K562 (cell line): ENCODE measurements around the gene PSMD10. TPM values are rescaled to one million over a fixed set of nuclear protein-coding genes. Genes with fewer than 3 reads are reported as not detected.
A peak's percentile ranks its signal among the peaks of the same experiment; 100 is the strongest.

Experiments used
- ATAC-seq: fragments of 200-7000 bp; cut with Tn5 transposase; 3 replicates; pipeline ENCODE4 v1.9.1; 2020; ENCODE audit warnings: moderate library complexity
- BruUV-seq: library from RNA; stranded (reverse); fragments of 400-500 nt; replicated peaks from 2 replicates; lab custom pipeline; 2021; lab: Mats Ljungman, UMichigan
- CTCF ChIA-PET: fragments of 300-600 bp; formaldehyde crosslinking; extraction: SDS; loops from one replicate; lab custom pipeline; 2021; ENCODE audit warnings: low intra/inter-chr PET ratio; lab: Yijun Ruan, JAX
- POLR2A ChIA-PET: fragments of 300-600, 350-650 bp; sonication (Branson Sonifier 250); formaldehyde crosslinking; extraction: SDS; loops from one replicate; lab custom pipeline; 2021; ENCODE audit warnings: antibody characterized with exemption, inconsistent platforms; lab: Yijun Ruan, JAX
- DNase-seq, 4 experiments: peaks; one replicate each; pipeline versions ENCODE4 v3.0.0 to v3.0.0-alpha.2; 2011 to 2018; ENCODE audit warnings: low spot score in 3 of 4, mixed read lengths in 3 of 4; ENCODE audit errors: extremely low read depth in 1 of 4
- FAIRE-seq: peaks from 2 replicates; lab custom pipeline; 2011; peaks lifted over from hg19 to GRCh38; lab: Jason Lieb, UNC
- H2AFZ ChIP-seq: 2 replicates; pipeline ENCODE4 v1.6.0; 2011; ENCODE audit warnings: low read depth, low read length, control low read depth, inconsistent platforms
- H3K27ac ChIP-seq: fragments of 200-600 bp; 3 replicates; pipeline ENCODE4 v1.8.0; 2011; ENCODE audit warnings: low read depth, mild to moderate bottlenecking, control low read depth, inconsistent platforms, low read length, moderate library complexity, mixed read lengths; ENCODE audit errors: extremely low read depth
- H3K27me3 ChIP-seq, 2 experiments: fragments of 300-600 bp in 1 of 2; 2 replicates in 1 of 2; 3 replicates in 1 of 2; pipeline versions ENCODE4 v1.6.0 to v1.8.0; 2011; ENCODE audit warnings: inconsistent platforms in 2 of 2, low read length in 2 of 2, mild to moderate bottlenecking in 1 of 2, mixed read lengths in 1 of 2, moderate library complexity in 1 of 2; ENCODE audit not compliant: control insufficient read depth in 2 of 2, insufficient read depth in 2 of 2
- H3K36me3 ChIP-seq: fragments of 300-600 bp; 3 replicates; pipeline ENCODE4 v1.8.0; 2011; ENCODE audit warnings: mild to moderate bottlenecking, low read length, inconsistent platforms; ENCODE audit not compliant: control insufficient read depth, insufficient read depth
- H3K4me1 ChIP-seq, 2 experiments: fragments of 200-600 bp in 1 of 2; replicated peaks in 1 of 2; 2 replicates in 1 of 2; 3 replicates in 1 of 2; pipeline versions ENCODE4 v1.5.1 to v1.8.0; 2011; ENCODE audit warnings: inconsistent platforms in 2 of 2, low read length in 2 of 2, mild to moderate bottlenecking in 1 of 2, mixed read lengths in 1 of 2, moderate library complexity in 1 of 2; ENCODE audit not compliant: control insufficient read depth in 2 of 2, insufficient read depth in 2 of 2
- H3K4me2 ChIP-seq: 2 replicates; pipeline ENCODE4 v1.6.1; 2011; ENCODE audit warnings: low read length, control low read depth, inconsistent platforms, mixed read lengths; ENCODE audit not compliant: insufficient read depth
- H3K4me3 ChIP-seq: fragments of 200-600 bp; sonication (generic), shearing (Covaris generic); 2 replicates; pipeline ENCODE4 v1.5.1; 2016; ENCODE audit warnings: control low read depth, inconsistent platforms
- H3K79me2 ChIP-seq: fragments of 200-600 bp; 3 replicates; pipeline ENCODE4 v1.8.0; 2011; ENCODE audit warnings: low read length, inconsistent platforms; ENCODE audit not compliant: control insufficient read depth, insufficient read depth
- H3K9ac ChIP-seq, 2 experiments: 2 replicates each; pipeline versions ENCODE4 v1.6.0 to v1.6.1; 2011; ENCODE audit warnings: low read depth in 2 of 2, low read length in 2 of 2, control low read depth in 1 of 2, inconsistent platforms in 1 of 2, mild to moderate bottlenecking in 1 of 2, mixed read lengths in 1 of 2; ENCODE audit not compliant: insufficient read depth in 1 of 2
- H3K9me1 ChIP-seq: one replicate; pipeline ENCODE4 v1.6.0; 2011; ENCODE audit warnings: inconsistent platforms, mild to moderate bottlenecking, low read length, moderate library complexity; ENCODE audit not compliant: control insufficient read depth, insufficient read depth
- H3K9me3 ChIP-seq: replicated peaks from 2 replicates; pipeline ENCODE4 v1.5.1; 2011; ENCODE audit warnings: low read depth, low read length, inconsistent platforms; ENCODE audit not compliant: control insufficient read depth, insufficient read depth
- H4K20me1 ChIP-seq: replicated peaks from 2 replicates; pipeline ENCODE4 v1.6.1; 2011; ENCODE audit warnings: low read length, inconsistent platforms, mixed read lengths; ENCODE audit not compliant: control insufficient read depth, insufficient read depth
- POLR3A ChIP-seq: IDR thresholded peaks from 2 replicates; pipeline ENCODE4 v1.6.1; 2011; ENCODE audit warnings: borderline replicate concordance, mild to moderate bottlenecking, moderate library complexity; ENCODE audit not compliant: insufficient read length, insufficient read depth; ENCODE audit errors: extremely low read depth
- PRPF4 ChIP-seq: fragments of 200-400 bp; formaldehyde crosslinking; IDR thresholded peaks from one replicate; pipeline ENCODE4 v1.6.1; 2017; ENCODE audit warnings: low read length, low read depth, mild to moderate bottlenecking; ENCODE audit not compliant: insufficient read depth, poor library complexity, severe bottlenecking
- TEAD1 ChIP-seq, 2 experiments: fragments of 450-650 bp in 1 of 2; sonication (generic) in 1 of 2; formaldehyde crosslinking; IDR thresholded peaks; 2 replicates each; pipeline versions ENCODE4 v1.4.0 to v1.8.0; 2020 to 2022; ENCODE audit warnings: mild to moderate bottlenecking in 2 of 2, missing genetic modification reagents in 1 of 2
- WGBS: fragments of 100-300 bp; shearing (Covaris generic); methylation state at CpG from one replicate; pipeline ENCODE4 v1.1.6; 2016; ENCODE audit warnings: low coverage, mixed read lengths; ENCODE audit not compliant: insufficient coverage; ENCODE audit errors: missing lambda C conversion rate; 5-methylcytosine and 5-hydroxymethylcytosine counted together
- in situ Hi-C: fragments of 300-500 bp; cut with MboI; formaldehyde crosslinking; loops from 4 replicates; pipeline ENCODE4 v1.15.0; 2018; ENCODE audit warnings: inconsistent platforms, mixed read lengths
- intact Hi-C: fragments of 100-400 bp; cut with micrococcal nuclease; formaldehyde crosslinking; loops from 2 replicates; pipeline ENCODE4 v1.14.2; 2022
- polyA plus RNA-seq, 8 experiments: library from polyadenylated mRNA; depleted of rRNA in 4 of 8; stranded (reverse) in 5 of 8; unstranded in 3 of 8; fragments of >200 nt; fragmentation: Nextera tagmentation in 2 of 8; fragmentation: Illumina TruSeq in 1 of 8; extraction: Ambion mirVana in 2 of 8; extraction: Trizol in 1 of 8; gene quantifications; 2 replicates each; pipeline versions ENCODE4 v1.2.1 to v1.2.3, GENCODE V29; 2011 to 2014; ENCODE audit warnings: inconsistent platforms in 1 of 8, missing spikeins in 1 of 8
- total RNA-seq, 7 experiments: library from RNA; depleted of rRNA in 6 of 7; stranded (reverse); fragments of >200 nt in 6 of 7; fragmentation: Illumina TruSeq in 2 of 7; extraction: Trizol in 2 of 7; gene quantifications; 2 replicates each; pipeline versions ENCODE4 v1.2.1 to v1.2.3, GENCODE V29; 2011 to 2021; ENCODE audit warnings: low replicate concordance in 1 of 7
- TF ChIP-seq, protein P1 (sequence below): sonication (generic); formaldehyde crosslinking; IDR thresholded peaks from 2 replicates; pipeline ENCODE4 v1.8.0; 2023; ENCODE audit warnings: mild to moderate bottlenecking, missing genetic modification reagents
- TF ChIP-seq, protein P2 (sequence below), 3 experiments: IDR thresholded peaks in 2 of 3; conservative IDR thresholded peaks in 1 of 3; 2 replicates each; pipeline ENCODE4 v1.5.1; 2011 to 2012; ENCODE audit warnings: low read length in 3 of 3, mild to moderate bottlenecking in 3 of 3, control low read depth in 2 of 3, improper control_type of control experiment in 1 of 3, inconsistent platforms in 1 of 3, low read depth in 1 of 3, mixed read lengths in 1 of 3, moderate library complexity in 1 of 3; ENCODE audit not compliant: insufficient read depth in 2 of 3

Gene PSMD10
- total and polyA plus RNA-seq, 9 of the 15 experiments (the other 6 are each of a cell fraction or from before 2014, with no cell fraction given), result 47.8 to 163 (median 70.4) TPM

DNA sequence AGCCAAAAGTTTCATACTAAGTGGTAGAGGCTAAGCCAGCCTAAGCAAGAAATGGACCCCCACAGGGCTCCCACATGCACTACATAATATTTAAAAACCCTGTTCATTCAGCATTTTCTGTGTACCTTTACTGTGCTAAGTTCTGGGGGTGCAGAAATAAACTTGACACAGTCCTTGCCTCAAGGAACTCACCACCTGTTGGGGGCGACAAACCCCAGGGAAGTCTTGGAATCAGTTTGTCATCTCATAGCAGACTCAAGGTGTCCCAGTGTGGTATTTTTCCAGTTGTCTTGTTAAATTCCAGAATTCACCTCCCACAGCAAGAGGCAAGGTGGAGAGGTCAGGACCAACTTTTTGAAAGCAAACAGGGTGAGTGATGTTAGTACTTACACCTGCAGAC lies 43.4 kb upstream of the PSMD10 start:
- peaks cover 12% of the 10 kb centered on the region; the same call in 2 of the 3 replicates for H3K36me3 ChIP-seq
- no peaks in the 10 kb centered on the region for H4K20me1 ChIP-seq
- intact Hi-C loops (loop anchor here (5.0 kb wide), 1 partner anchor 62 kb away; no protein-coding TSS in a partner anchor), in situ Hi-C loops (no loop called here)
- POLR2A ChIA-PET, result no interaction called here
- no peak overlapping the region for H3K4me2 ChIP-seq
- H3K79me2 ChIP-seq, result no peaks in the 10 kb centered on the region
- CTCF ChIA-PET, result no interaction called here
- ATAC-seq (no peak), FAIRE-seq (no peak), DNase-seq (peak in 1 of 4 experiments; percentile 9)
- no peaks in the 10 kb centered on the region for H3K27me3 ChIP-seq
- no peak overlapping the region for H3K9ac ChIP-seq
- no peaks in the 10 kb centered on the region for H3K9me1 ChIP-seq
- TF ChIP-seq TEAD1 (CRISPR knock-in tag; IDR thresholded peaks at IDR 0.05), result no peak
- TF ChIP-seq PRPF4, result no peak
- TF ChIP-seq POLR3A, result no peak
- TF ChIP-seq, protein P1, sequence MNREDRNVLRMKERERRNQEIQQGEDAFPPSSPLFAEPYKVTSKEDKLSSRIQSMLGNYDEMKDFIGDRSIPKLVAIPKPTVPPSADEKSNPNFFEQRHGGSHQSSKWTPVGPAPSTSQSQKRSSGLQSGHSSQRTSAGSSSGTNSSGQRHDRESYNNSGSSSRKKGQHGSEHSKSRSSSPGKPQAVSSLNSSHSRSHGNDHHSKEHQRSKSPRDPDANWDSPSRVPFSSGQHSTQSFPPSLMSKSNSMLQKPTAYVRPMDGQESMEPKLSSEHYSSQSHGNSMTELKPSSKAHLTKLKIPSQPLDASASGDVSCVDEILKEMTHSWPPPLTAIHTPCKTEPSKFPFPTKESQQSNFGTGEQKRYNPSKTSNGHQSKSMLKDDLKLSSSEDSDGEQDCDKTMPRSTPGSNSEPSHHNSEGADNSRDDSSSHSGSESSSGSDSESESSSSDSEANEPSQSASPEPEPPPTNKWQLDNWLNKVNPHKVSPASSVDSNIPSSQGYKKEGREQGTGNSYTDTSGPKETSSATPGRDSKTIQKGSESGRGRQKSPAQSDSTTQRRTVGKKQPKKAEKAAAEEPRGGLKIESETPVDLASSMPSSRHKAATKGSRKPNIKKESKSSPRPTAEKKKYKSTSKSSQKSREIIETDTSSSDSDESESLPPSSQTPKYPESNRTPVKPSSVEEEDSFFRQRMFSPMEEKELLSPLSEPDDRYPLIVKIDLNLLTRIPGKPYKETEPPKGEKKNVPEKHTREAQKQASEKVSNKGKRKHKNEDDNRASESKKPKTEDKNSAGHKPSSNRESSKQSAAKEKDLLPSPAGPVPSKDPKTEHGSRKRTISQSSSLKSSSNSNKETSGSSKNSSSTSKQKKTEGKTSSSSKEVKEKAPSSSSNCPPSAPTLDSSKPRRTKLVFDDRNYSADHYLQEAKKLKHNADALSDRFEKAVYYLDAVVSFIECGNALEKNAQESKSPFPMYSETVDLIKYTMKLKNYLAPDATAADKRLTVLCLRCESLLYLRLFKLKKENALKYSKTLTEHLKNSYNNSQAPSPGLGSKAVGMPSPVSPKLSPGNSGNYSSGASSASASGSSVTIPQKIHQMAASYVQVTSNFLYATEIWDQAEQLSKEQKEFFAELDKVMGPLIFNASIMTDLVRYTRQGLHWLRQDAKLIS (CRISPR knock-in tag), result no peak
- TF ChIP-seq, protein P2, sequence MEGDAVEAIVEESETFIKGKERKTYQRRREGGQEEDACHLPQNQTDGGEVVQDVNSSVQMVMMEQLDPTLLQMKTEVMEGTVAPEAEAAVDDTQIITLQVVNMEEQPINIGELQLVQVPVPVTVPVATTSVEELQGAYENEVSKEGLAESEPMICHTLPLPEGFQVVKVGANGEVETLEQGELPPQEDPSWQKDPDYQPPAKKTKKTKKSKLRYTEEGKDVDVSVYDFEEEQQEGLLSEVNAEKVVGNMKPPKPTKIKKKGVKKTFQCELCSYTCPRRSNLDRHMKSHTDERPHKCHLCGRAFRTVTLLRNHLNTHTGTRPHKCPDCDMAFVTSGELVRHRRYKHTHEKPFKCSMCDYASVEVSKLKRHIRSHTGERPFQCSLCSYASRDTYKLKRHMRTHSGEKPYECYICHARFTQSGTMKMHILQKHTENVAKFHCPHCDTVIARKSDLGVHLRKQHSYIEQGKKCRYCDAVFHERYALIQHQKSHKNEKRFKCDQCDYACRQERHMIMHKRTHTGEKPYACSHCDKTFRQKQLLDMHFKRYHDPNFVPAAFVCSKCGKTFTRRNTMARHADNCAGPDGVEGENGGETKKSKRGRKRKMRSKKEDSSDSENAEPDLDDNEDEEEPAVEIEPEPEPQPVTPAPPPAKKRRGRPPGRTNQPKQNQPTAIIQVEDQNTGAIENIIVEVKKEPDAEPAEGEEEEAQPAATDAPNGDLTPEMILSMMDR (IDR thresholded peaks at IDR 0.05 in 2 of 3, conservative IDR thresholded peaks at IDR 0.05 in 1 of 3; ENCODE audit: insufficient read depth in 2 of 3, low read depth in 1 of 3, low read length in 3 of 3), result peak in 2 of 3 experiments; percentile 28 to 29; a peak in 1 of 6 replicates
- H3K4me3 ChIP-seq, result no peak overlapping the region
- H3K9me3 ChIP-seq, result no peaks in the 10 kb centered on the region
- WGBS, result 83% methylated on average over 1 of the region's 1 CpG
- no peak overlapping the region for H2AFZ ChIP-seq
- no peak overlapping the region for H3K27ac ChIP-seq
- H3K4me1 ChIP-seq, result peaks cover 0 to 2% of the 10 kb centered on the region in 2 experiments; a peak in 2 of 5 replicates
- BruUV-seq, result no TSS peak
